Stimulated activated CD4-positive, alpha-beta T cell treated with anti-CD3 and anti-CD28 coated beads, Interleukin-1b, Interleukin-23, amount 100 ng/mL, for 1 hour (primary cell): Measurements from ENCODE around the gene DPEP3.
"Not testable (repeated sequence)": the region's sequence is repeated elsewhere in the genome, so short reads cannot be mapped to it uniquely, and the experiment has no call there.

ENCODE experiments used
- DNase-seq, 2 donors: peaks; one replicate each; pipeline ENCODE4 v3.0.0-alpha.2; 2020; ENCODE audit warnings: low read depth in 2 of 2

DPEP3 gene

GRCh38 chr16:67994040-67994408 lies 13.7 kb upstream of the DPEP3 start:
- DNase-seq: not testable (repeated sequence)

- peak; percentile 58 to 65 for DNase-seq
Measured at GRCh38 chr16:67993207-67994039, 13.1 kb upstream of the DPEP3 start.

GRCh38 chr16:67992661-67993206 lies 12.4 kb upstream of the DPEP3 start:
- no peak for DNase-seq

- DNase-seq: no peak
Measured at GRCh38 chr16:67990018-67990386, 9.7 kb upstream of the DPEP3 start.

- DNase-seq: no peak
Measured at GRCh38 chr16:67989322-67990017, 9.2 kb upstream of the DPEP3 start.

- DNase-seq: no peak
Measured at GRCh38 chr16:67988675-67989074, 8.4 kb upstream of the DPEP3 start.

- no peak for DNase-seq
Measured at GRCh38 chr16:67987460-67988160, 7.3 kb upstream of the DPEP3 start.

GRCh38 chr16:67986949-67987348 lies 6.7 kb upstream of the DPEP3 start:
- DNase-seq: no peak

GRCh38 chr16:67982011-67982696 lies 1.9 kb upstream of the DPEP3 start:
- DNase-seq: no peak

- no peak for DNase-seq
Measured at GRCh38 chr16:67977469-67978227, 2.7 kb downstream of the DPEP3 start.

GRCh38 chr16:67977005-67977404 lies 3.3 kb downstream of the DPEP3 start:
- DNase-seq: no peak

GRCh38 chr16:67976205-67976604 lies 4.1 kb downstream of the DPEP3 start:
- no peak for DNase-seq

- DNase-seq: no peak
Measured at GRCh38 chr16:67975321-67976105, 4.8 kb downstream of the DPEP3 start.

GRCh38 chr16:67972285-67972684 lies 8.0 kb downstream of the DPEP3 start:
- DNase-seq: not testable (repeated sequence)

GRCh38 chr16:67971111-67971510 lies 9.2 kb downstream of the DPEP3 start:
- no peak for DNase-seq

GRCh38 chr16:67969254-67970039 lies 10.9 kb downstream of the DPEP3 start:
- no peak for DNase-seq

GRCh38 chr16:67968400-67969253 lies 11.7 kb downstream of the DPEP3 start, which contains the start of gene SLC12A4:
Gene SLC12A4, minus strand, starts transcription at chr16:67968637. Its CDS starts 84 bp downstream, at chr16:67968553.
- DNase-seq: peak; percentile 47 to 80

GRCh38 chr16:67967958-67968399 lies 12.3 kb downstream of the DPEP3 start:
- no peak for DNase-seq
